Measurements from ENCODE around the gene SLC5A5. TPM values are rescaled to one million over a fixed set of nuclear protein-coding genes. Genes with fewer than 3 reads are reported as not detected.
"Not testable (repeated sequence)": the region's sequence is repeated elsewhere in the genome, so short reads cannot be mapped to it uniquely, and the experiment has no call there.

The SLC5A5 gene
- total RNA-seq, 1 donor from 2014 or later, result not detected

- not testable (repeated sequence) for H3K27ac ChIP-seq (ENCODE audit: low read depth, low read length); H3K4me1 ChIP-seq (ENCODE audit: control insufficient read depth in 3 of 3, insufficient read depth in 3 of 3, low read length in 3 of 3); H3K9me3 ChIP-seq (ENCODE audit: control insufficient read depth in 3 of 3, low read length in 3 of 3); H3K9ac ChIP-seq (ENCODE audit: low read depth in 1 of 3, low read length in 3 of 3); H3K4me3 ChIP-seq (ENCODE audit: low read length in 3 of 3); H3K27me3 ChIP-seq (ENCODE audit: control insufficient read depth in 3 of 3, insufficient read depth in 3 of 3, low read length in 3 of 3); H3K36me3 ChIP-seq (ENCODE audit: control insufficient read depth in 3 of 3, insufficient read depth in 3 of 3, low read length in 3 of 3)
These were observed 47.4 kb downstream of the SLC5A5 start for GRCh38 chr19:17919122-17919521.

- Histone ChIP-seq H3K4me1 (ENCODE audit: control insufficient read depth in 3 of 3, insufficient read depth in 3 of 3, low read length in 3 of 3) (no peaks in the 10 kb centered on the region), H3K27ac (ENCODE audit: low read depth, low read length) (no peak overlapping the region), H3K9ac (ENCODE audit: low read depth in 1 of 3, low read length in 3 of 3) (no peak overlapping the region), H3K4me3 (ENCODE audit: low read length in 3 of 3) (no peak overlapping the region), H3K9me3 (ENCODE audit: control insufficient read depth in 3 of 3, low read length in 3 of 3) (no peaks in the 10 kb centered on the region), H3K36me3 (ENCODE audit: control insufficient read depth in 3 of 3, insufficient read depth in 3 of 3, low read length in 3 of 3) (no peaks in the 10 kb centered on the region), H3K27me3 (ENCODE audit: control insufficient read depth in 3 of 3, insufficient read depth in 3 of 3, low read length in 3 of 3) (peaks cover 0 to 7% (median 0%) of the 10 kb centered on the region in 3 donors)
These were observed 48.8 kb downstream of the SLC5A5 start for GRCh38 chr19:17920527-17920926.

- no peaks in the 10 kb centered on the region for H3K9me3 ChIP-seq (ENCODE audit: control insufficient read depth in 3 of 3, low read length in 3 of 3)
- no peak overlapping the region for H3K4me3 ChIP-seq (ENCODE audit: low read length in 3 of 3)
These were observed 50.4 kb downstream of the SLC5A5 start for GRCh38 chr19:17922138-17922537.

GRCh38 chr19:17926044-17926443, 54.3 kb downstream of the SLC5A5 start:
- Histone ChIP-seq H3K4me1 (ENCODE audit: control insufficient read depth in 3 of 3, insufficient read depth in 3 of 3, low read length in 3 of 3) (no peaks in the 10 kb centered on the region), H3K9me3 (ENCODE audit: control insufficient read depth in 3 of 3, low read length in 3 of 3) (no peaks in the 10 kb centered on the region), H3K36me3 (ENCODE audit: control insufficient read depth in 3 of 3, insufficient read depth in 3 of 3, low read length in 3 of 3) (no peaks in the 10 kb centered on the region), H3K27ac (ENCODE audit: low read depth, low read length) (no peak overlapping the region), H3K4me3 (ENCODE audit: low read length in 3 of 3) (no peak overlapping the region), H3K9ac (ENCODE audit: low read depth in 1 of 3, low read length in 3 of 3) (no peak overlapping the region), H3K27me3 (ENCODE audit: control insufficient read depth in 3 of 3, insufficient read depth in 3 of 3, low read length in 3 of 3) (peaks cover 0 to 3% (median 0%) of the 10 kb centered on the region in 3 donors)

More at GRCh38 chr19:17922138-17922537, 50.4 kb downstream of the SLC5A5 start:
- Histone ChIP-seq H3K27me3 (ENCODE audit: control insufficient read depth in 3 of 3, insufficient read depth in 3 of 3, low read length in 3 of 3) (peaks cover 0 to 3% (median 0%) of the 10 kb centered on the region in 3 donors), H3K4me1 (ENCODE audit: control insufficient read depth in 3 of 3, insufficient read depth in 3 of 3, low read length in 3 of 3) (no peaks in the 10 kb centered on the region), H3K27ac (ENCODE audit: low read depth, low read length) (no peak overlapping the region), H3K36me3 (ENCODE audit: control insufficient read depth in 3 of 3, insufficient read depth in 3 of 3, low read length in 3 of 3) (no peaks in the 10 kb centered on the region), H3K9ac (ENCODE audit: low read depth in 1 of 3, low read length in 3 of 3) (no peak overlapping the region)

- Histone ChIP-seq H3K9me3 (ENCODE audit: control insufficient read depth in 3 of 3, low read length in 3 of 3) (no peaks in the 10 kb centered on the region), H3K27me3 (ENCODE audit: control insufficient read depth in 3 of 3, insufficient read depth in 3 of 3, low read length in 3 of 3) (peaks cover 0 to 5% (median 3%) of the 10 kb centered on the region in 3 donors), H3K4me1 (ENCODE audit: control insufficient read depth in 3 of 3, insufficient read depth in 3 of 3, low read length in 3 of 3) (peaks cover 17 to 19% (median 18%) of the 10 kb centered on the region in 3 donors), H3K4me3 (ENCODE audit: low read length in 3 of 3) (no peak overlapping the region), H3K9ac (ENCODE audit: low read depth in 1 of 3, low read length in 3 of 3) (no peak overlapping the region), H3K27ac (ENCODE audit: low read depth, low read length) (no peak overlapping the region), H3K36me3 (ENCODE audit: control insufficient read depth in 3 of 3, insufficient read depth in 3 of 3, low read length in 3 of 3) (no peaks in the 10 kb centered on the region)
These were observed 57.3 kb downstream of the SLC5A5 start for GRCh38 chr19:17929056-17929455.

GRCh38 chr19:17931532-17932191, 59.9 kb downstream of the SLC5A5 start:
- Histone ChIP-seq H3K36me3 (ENCODE audit: control insufficient read depth in 3 of 3, insufficient read depth in 3 of 3, low read length in 3 of 3) (peaks cover 3 to 7% (median 4%) of the 10 kb centered on the region in 3 donors), H3K27ac (ENCODE audit: low read depth, low read length) (no peak overlapping the region), H3K27me3 (ENCODE audit: control insufficient read depth in 3 of 3, insufficient read depth in 3 of 3, low read length in 3 of 3) (peaks cover 0 to 5% (median 0%) of the 10 kb centered on the region in 3 donors), H3K4me3 (ENCODE audit: low read length in 3 of 3) (peak overlapping the region; percentile 83 to 95 (median 92)), H3K9me3 (ENCODE audit: control insufficient read depth in 3 of 3, low read length in 3 of 3) (no peaks in the 10 kb centered on the region), H3K4me1 (ENCODE audit: control insufficient read depth in 3 of 3, insufficient read depth in 3 of 3, low read length in 3 of 3) (peaks cover 18 to 21% (median 21%) of the 10 kb centered on the region in 3 donors), H3K9ac (ENCODE audit: low read depth in 1 of 3, low read length in 3 of 3) (peak overlapping the region; percentile 91 to 96 (median 96))

GRCh38 chr19:17932485-17933338, 61.0 kb downstream of the SLC5A5 start, which contains the start of gene CCDC124:
Gene CCDC124 (plus strand): TSS chr19:17933015. CDS start chr19:17936421, 3,406 bp downstream.
- Histone ChIP-seq H3K9ac (ENCODE audit: low read depth in 1 of 3, low read length in 3 of 3) (peak within 1 kb of the TSS; percentile 91 to 96 (median 96)), H3K27me3 (ENCODE audit: control insufficient read depth in 3 of 3, insufficient read depth in 3 of 3, low read length in 3 of 3) (peaks cover 0 to 5% (median 0%) of the 10 kb centered on the region in 3 donors), H3K4me3 (ENCODE audit: low read length in 3 of 3) (peak within 1 kb of the TSS; percentile 83 to 95 (median 92)), H3K4me1 (ENCODE audit: control insufficient read depth in 3 of 3, insufficient read depth in 3 of 3, low read length in 3 of 3) (peaks cover 18 to 21% (median 21%) of the 10 kb centered on the region in 3 donors), H3K9me3 (ENCODE audit: control insufficient read depth in 3 of 3, low read length in 3 of 3) (no peaks in the 10 kb centered on the region), H3K27ac (ENCODE audit: low read depth, low read length) (peak within 1 kb of the TSS; percentile 84), H3K36me3 (ENCODE audit: control insufficient read depth in 3 of 3, insufficient read depth in 3 of 3, low read length in 3 of 3) (peaks cover 5 to 11% (median 6%) of the 10 kb centered on the region in 3 donors)

- Histone ChIP-seq H3K27ac (ENCODE audit: low read depth, low read length) (peak overlapping the region; percentile 84), H3K27me3 (ENCODE audit: control insufficient read depth in 3 of 3, insufficient read depth in 3 of 3, low read length in 3 of 3) (peaks cover 0 to 5% (median 0%) of the 10 kb centered on the region in 3 donors), H3K9me3 (ENCODE audit: control insufficient read depth in 3 of 3, low read length in 3 of 3) (no peaks in the 10 kb centered on the region), H3K9ac (ENCODE audit: low read depth in 1 of 3, low read length in 3 of 3) (peak overlapping the region; percentile 91 to 96 (median 96)), H3K36me3 (ENCODE audit: control insufficient read depth in 3 of 3, insufficient read depth in 3 of 3, low read length in 3 of 3) (peaks cover 5 to 17% (median 6%) of the 10 kb centered on the region in 3 donors), H3K4me3 (ENCODE audit: low read length in 3 of 3) (peak overlapping the region; percentile 83 to 95 (median 92)), H3K4me1 (ENCODE audit: control insufficient read depth in 3 of 3, insufficient read depth in 3 of 3, low read length in 3 of 3) (peaks cover 18 to 21% (median 21%) of the 10 kb centered on the region in 3 donors)
These were observed 61.8 kb downstream of the SLC5A5 start for GRCh38 chr19:17933414-17934129.

GRCh38 chr19:17936379-17936778, 64.6 kb downstream of the SLC5A5 start:
- H3K9me3 ChIP-seq (ENCODE audit: control insufficient read depth in 3 of 3, low read length in 3 of 3), result no peaks in the 10 kb centered on the region
- H3K27ac ChIP-seq (ENCODE audit: low read depth, low read length), result no peak overlapping the region
- no peak overlapping the region for H3K9ac ChIP-seq (ENCODE audit: low read depth in 1 of 3, low read length in 3 of 3)
- no peak overlapping the region for H3K4me3 ChIP-seq (ENCODE audit: low read length in 3 of 3)
- peaks cover 11 to 20% (median 12%) of the 10 kb centered on the region in 3 donors for H3K36me3 ChIP-seq (ENCODE audit: control insufficient read depth in 3 of 3, insufficient read depth in 3 of 3, low read length in 3 of 3)
- peaks cover 0 to 5% (median 0%) of the 10 kb centered on the region in 3 donors for H3K27me3 ChIP-seq (ENCODE audit: control insufficient read depth in 3 of 3, insufficient read depth in 3 of 3, low read length in 3 of 3)
- H3K4me1 ChIP-seq (ENCODE audit: control insufficient read depth in 3 of 3, insufficient read depth in 3 of 3, low read length in 3 of 3), result peaks cover 18 to 21% (median 21%) of the 10 kb centered on the region in 3 donors
